Neural cell (in vitro differentiated cells): ENCODE results near the gene ZDHHC14. TPM values are rescaled to one million over a fixed set of nuclear protein-coding genes. Genes with fewer than 3 reads are reported as not detected.

Experiments
- H2AFZ ChIP-seq: fragments of 200-600, 300-800 bp; sonication (generic), shearing (Covaris generic); 2 replicates; pipeline ENCODE4 v1.6.0; 2014; ENCODE audit warnings: low read depth, mild to moderate bottlenecking, antibody characterized with exemption, low read length, moderate library complexity
- H3F3A ChIP-seq: fragments of 200-600 bp; shearing (Covaris generic); 2 replicates; pipeline ENCODE4 v1.6.1; 2016; ENCODE audit warnings: mild to moderate bottlenecking, moderate library complexity, mixed read lengths, antibody characterized with exemption, low read length; ENCODE audit not compliant: insufficient read depth, poor library complexity, severe bottlenecking
- H3K27ac ChIP-seq: fragments of 200-600, 300-800 bp; sonication (generic), shearing (Covaris generic); 2 replicates; pipeline ENCODE4 v1.5.1; 2014; ENCODE audit warnings: mild to moderate bottlenecking, low read length, moderate library complexity
- H3K27me3 ChIP-seq: fragments of 300-800, 200-600 bp; sonication (generic), shearing (Covaris generic); 2 replicates; pipeline ENCODE4 v1.6.0; 2014; ENCODE audit warnings: mild to moderate bottlenecking, low read depth, low read length, moderate library complexity; ENCODE audit not compliant: insufficient read depth
- H3K36me3 ChIP-seq: fragments of 300-800, 200-600 bp; sonication (generic), shearing (Covaris generic); 2 replicates; pipeline ENCODE4 v1.5.1; 2014; ENCODE audit warnings: mild to moderate bottlenecking, antibody characterized with exemption, low read length, moderate library complexity; ENCODE audit not compliant: insufficient read depth
- H3K4me2 ChIP-seq: fragments of 300-800, 200-600 bp; sonication (generic), shearing (Covaris generic); 2 replicates; pipeline ENCODE4 v1.6.0; 2014; ENCODE audit warnings: mild to moderate bottlenecking, low read length
- H3K4me3 ChIP-seq: fragments of 300-800, 200-600 bp; sonication (generic), shearing (Covaris generic); 2 replicates; pipeline ENCODE4 v1.5.1; 2014; ENCODE audit warnings: mild to moderate bottlenecking, low read length, moderate library complexity
- H3K79me2 ChIP-seq: fragments of 200-600 bp; shearing (Covaris generic); replicated peaks from 2 replicates; pipeline ENCODE4 v1.6.0; 2014; ENCODE audit warnings: mild to moderate bottlenecking, low read length, moderate library complexity; ENCODE audit not compliant: insufficient read depth
- H3K9ac ChIP-seq: fragments of 300-800, 200-600 bp; sonication (generic), shearing (Covaris generic); 2 replicates; pipeline ENCODE4 v1.6.1; 2016; ENCODE audit warnings: mild to moderate bottlenecking, low read length, mixed read lengths
- H3K9me2 ChIP-seq: fragments of 200-600 bp; shearing (Covaris generic); 2 replicates; pipeline ENCODE4 v1.6.1; 2016; ENCODE audit warnings: mild to moderate bottlenecking, low read length, mixed read lengths; ENCODE audit not compliant: insufficient read depth
- H3K9me3 ChIP-seq: fragments of 200-600, 300-800 bp; sonication (generic), shearing (Covaris generic); 2 replicates; pipeline ENCODE4 v1.6.1; 2016; ENCODE audit warnings: mild to moderate bottlenecking, mixed run types, low read length, moderate library complexity, mixed read lengths
- H4K20me1 ChIP-seq: fragments of 200-600 bp; shearing (Covaris generic); 2 replicates; pipeline ENCODE4 v1.6.1; 2016; ENCODE audit warnings: mild to moderate bottlenecking, mixed run types; ENCODE audit not compliant: insufficient read depth
- EP300 ChIP-seq: fragments of 450-650 bp; conservative IDR thresholded peaks from 2 replicates; pipeline ENCODE4 v1.6.1; 2014; ENCODE audit warnings: antibody characterized with exemption, mild to moderate bottlenecking, moderate library complexity; ENCODE audit not compliant: poor library complexity, severe bottlenecking
- EZH2 ChIP-seq: fragments of 200-600, 300-800 bp; shearing (Covaris generic), sonication (generic); IDR thresholded peaks from 2 replicates; pipeline ENCODE4 v1.6.1; 2014; ENCODE audit warnings: antibody characterized with exemption, low read length, borderline replicate concordance, mild to moderate bottlenecking; ENCODE audit not compliant: insufficient read depth, poor library complexity, severe bottlenecking
- MXI1 ChIP-seq: fragments of 450-650 bp; conservative IDR thresholded peaks from 2 replicates; pipeline ENCODE4 v1.6.1; 2014; ENCODE audit warnings: antibody characterized with exemption, mild to moderate bottlenecking; ENCODE audit not compliant: poor library complexity, severe bottlenecking
- POLR2AphosphoS5 ChIP-seq: IDR thresholded peaks from 2 replicates; pipeline ENCODE4 v1.6.1; 2012
- RAD21 ChIP-seq: fragments of 450-650 bp; conservative IDR thresholded peaks from 2 replicates; pipeline ENCODE4 v1.6.1; 2014; ENCODE audit warnings: antibody characterized with exemption, mild to moderate bottlenecking, moderate library complexity
- SMC3 ChIP-seq: fragments of 450-650 bp; conservative IDR thresholded peaks from 2 replicates; pipeline ENCODE4 v1.6.1; 2014; ENCODE audit warnings: antibody characterized with exemption, mild to moderate bottlenecking, moderate library complexity; ENCODE audit not compliant: poor library complexity
- TAF1 ChIP-seq: IDR thresholded peaks from 2 replicates; pipeline ENCODE4 v1.6.1; 2012; ENCODE audit warnings: low read depth
- polyA plus RNA-seq: library from polyadenylated mRNA; depleted of rRNA; stranded (reverse); fragments of >200 nt; gene quantifications from 2 replicates; pipeline ENCODE4 v1.2.3, GENCODE V29; 2014
- TF ChIP-seq, protein P1 (sequence below): fragments of 450-650 bp; IDR thresholded peaks from 2 replicates; pipeline ENCODE4 v1.5.1; 2014; ENCODE audit warnings: antibody characterized with exemption, mild to moderate bottlenecking, moderate library complexity; ENCODE audit not compliant: poor library complexity, severe bottlenecking
- TF ChIP-seq, protein P2 (sequence below): IDR thresholded peaks from 2 replicates; pipeline ENCODE4 v1.6.1; 2012; ENCODE audit warnings: borderline replicate concordance

The ZDHHC14 gene
- polyA plus RNA-seq, 1 donor from 2014 or later, result 4.1 TPM

GRCh38 chr6:157481865-157482249, 100.9 kb downstream of the ZDHHC14 start:
- TF ChIP-seq SMC3 (no peak), RAD21 (no peak), EP300 (no peak), EZH2 (no peak), MXI1 (no peak), TAF1 (no peak), POLR2AphosphoS5 (no peak)
- TF ChIP-seq, protein P1, sequence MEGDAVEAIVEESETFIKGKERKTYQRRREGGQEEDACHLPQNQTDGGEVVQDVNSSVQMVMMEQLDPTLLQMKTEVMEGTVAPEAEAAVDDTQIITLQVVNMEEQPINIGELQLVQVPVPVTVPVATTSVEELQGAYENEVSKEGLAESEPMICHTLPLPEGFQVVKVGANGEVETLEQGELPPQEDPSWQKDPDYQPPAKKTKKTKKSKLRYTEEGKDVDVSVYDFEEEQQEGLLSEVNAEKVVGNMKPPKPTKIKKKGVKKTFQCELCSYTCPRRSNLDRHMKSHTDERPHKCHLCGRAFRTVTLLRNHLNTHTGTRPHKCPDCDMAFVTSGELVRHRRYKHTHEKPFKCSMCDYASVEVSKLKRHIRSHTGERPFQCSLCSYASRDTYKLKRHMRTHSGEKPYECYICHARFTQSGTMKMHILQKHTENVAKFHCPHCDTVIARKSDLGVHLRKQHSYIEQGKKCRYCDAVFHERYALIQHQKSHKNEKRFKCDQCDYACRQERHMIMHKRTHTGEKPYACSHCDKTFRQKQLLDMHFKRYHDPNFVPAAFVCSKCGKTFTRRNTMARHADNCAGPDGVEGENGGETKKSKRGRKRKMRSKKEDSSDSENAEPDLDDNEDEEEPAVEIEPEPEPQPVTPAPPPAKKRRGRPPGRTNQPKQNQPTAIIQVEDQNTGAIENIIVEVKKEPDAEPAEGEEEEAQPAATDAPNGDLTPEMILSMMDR, result no peak
- TF ChIP-seq, protein P2, sequence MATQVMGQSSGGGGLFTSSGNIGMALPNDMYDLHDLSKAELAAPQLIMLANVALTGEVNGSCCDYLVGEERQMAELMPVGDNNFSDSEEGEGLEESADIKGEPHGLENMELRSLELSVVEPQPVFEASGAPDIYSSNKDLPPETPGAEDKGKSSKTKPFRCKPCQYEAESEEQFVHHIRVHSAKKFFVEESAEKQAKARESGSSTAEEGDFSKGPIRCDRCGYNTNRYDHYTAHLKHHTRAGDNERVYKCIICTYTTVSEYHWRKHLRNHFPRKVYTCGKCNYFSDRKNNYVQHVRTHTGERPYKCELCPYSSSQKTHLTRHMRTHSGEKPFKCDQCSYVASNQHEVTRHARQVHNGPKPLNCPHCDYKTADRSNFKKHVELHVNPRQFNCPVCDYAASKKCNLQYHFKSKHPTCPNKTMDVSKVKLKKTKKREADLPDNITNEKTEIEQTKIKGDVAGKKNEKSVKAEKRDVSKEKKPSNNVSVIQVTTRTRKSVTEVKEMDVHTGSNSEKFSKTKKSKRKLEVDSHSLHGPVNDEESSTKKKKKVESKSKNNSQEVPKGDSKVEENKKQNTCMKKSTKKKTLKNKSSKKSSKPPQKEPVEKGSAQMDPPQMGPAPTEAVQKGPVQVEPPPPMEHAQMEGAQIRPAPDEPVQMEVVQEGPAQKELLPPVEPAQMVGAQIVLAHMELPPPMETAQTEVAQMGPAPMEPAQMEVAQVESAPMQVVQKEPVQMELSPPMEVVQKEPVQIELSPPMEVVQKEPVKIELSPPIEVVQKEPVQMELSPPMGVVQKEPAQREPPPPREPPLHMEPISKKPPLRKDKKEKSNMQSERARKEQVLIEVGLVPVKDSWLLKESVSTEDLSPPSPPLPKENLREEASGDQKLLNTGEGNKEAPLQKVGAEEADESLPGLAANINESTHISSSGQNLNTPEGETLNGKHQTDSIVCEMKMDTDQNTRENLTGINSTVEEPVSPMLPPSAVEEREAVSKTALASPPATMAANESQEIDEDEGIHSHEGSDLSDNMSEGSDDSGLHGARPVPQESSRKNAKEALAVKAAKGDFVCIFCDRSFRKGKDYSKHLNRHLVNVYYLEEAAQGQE, result no peak
- H3K9me2 ChIP-seq, result no peaks in the 10 kb centered on the region

GRCh38 chr6:157483770-157484169, 102.8 kb downstream of the ZDHHC14 start:
- H3K79me2 ChIP-seq, result no peaks in the 10 kb centered on the region
- H3K9me2 ChIP-seq, result no peaks in the 10 kb centered on the region
- H3K4me3 ChIP-seq, result no peak overlapping the region
- peak overlapping the region; percentile 28 for H3K27ac ChIP-seq
- TF ChIP-seq POLR2AphosphoS5, result no peak
- TF ChIP-seq EZH2, result no peak
- TF ChIP-seq, protein P2, result no peak
- no peak for TF ChIP-seq EP300
- TF ChIP-seq TAF1, result no peak
- no peak for TF ChIP-seq MXI1
- TF ChIP-seq, protein P1, result no peak
- TF ChIP-seq SMC3, result no peak
- no peak for TF ChIP-seq RAD21
- H4K20me1 ChIP-seq, result no peaks in the 10 kb centered on the region
- H3K36me3 ChIP-seq, result no peaks in the 10 kb centered on the region
- no peaks in the 10 kb centered on the region for H3F3A ChIP-seq
- no peak overlapping the region for H2AFZ ChIP-seq
- no peak overlapping the region for H3K4me2 ChIP-seq
- no peak overlapping the region for H3K9ac ChIP-seq
- H3K9me3 ChIP-seq, result no peaks in the 10 kb centered on the region
- no peaks in the 10 kb centered on the region for H3K27me3 ChIP-seq

More at GRCh38 chr6:157481865-157482249, 100.9 kb downstream of the ZDHHC14 start:
- Histone ChIP-seq H3K9me3 (no peaks in the 10 kb centered on the region), H3K27ac (no peak overlapping the region), H3K9ac (no peak overlapping the region), H3K4me3 (no peak overlapping the region), H2AFZ (no peak overlapping the region), H3F3A (no peaks in the 10 kb centered on the region), H3K4me2 (no peak overlapping the region), H3K27me3 (no peaks in the 10 kb centered on the region), H3K79me2 (no peaks in the 10 kb centered on the region), H4K20me1 (no peaks in the 10 kb centered on the region), H3K36me3 (no peaks in the 10 kb centered on the region)
